PFSK-1 (cell line): Measurements from ENCODE around the gene CACNB2.

Experiments
- FOXP2 ChIP-seq: optimal IDR thresholded peaks from 2 replicates; pipeline ENCODE3; 2011; ENCODE audit warnings: borderline replicate concordance, control low read depth, inconsistent platforms; ENCODE audit not compliant: insufficient read depth; ENCODE audit errors: extremely low read length, extremely low read depth
- POLR2AphosphoS5 ChIP-seq: IDR thresholded peaks from 2 replicates; pipeline ENCODE4 v1.6.1; 2012; ENCODE audit warnings: low read depth, mild to moderate bottlenecking, control low read depth, low read length, moderate library complexity
- REST ChIP-seq, 2 experiments: IDR thresholded peaks; 2 replicates each; pipeline versions ENCODE4 v1.6.1 to v1.8.0; 2011 to 2012; ENCODE audit warnings: low read depth in 2 of 2, low read length in 2 of 2, control low read depth in 1 of 2, inconsistent platforms in 1 of 2, mild to moderate bottlenecking in 1 of 2, moderate library complexity in 1 of 2; ENCODE audit not compliant: insufficient read depth in 1 of 2
- SIN3A ChIP-seq: IDR thresholded peaks from 2 replicates; pipeline ENCODE4 v1.6.1; 2012; ENCODE audit warnings: mild to moderate bottlenecking, low read length, moderate library complexity, borderline replicate concordance; ENCODE audit not compliant: insufficient read depth
- TAF1 ChIP-seq: IDR thresholded peaks from 2 replicates; pipeline ENCODE4 v1.6.1; 2012; ENCODE audit warnings: low read length, control low read depth, borderline replicate concordance; ENCODE audit not compliant: insufficient read depth

Gene CACNB2

GRCh38 chr10:18230794-18231193 lies 90.6 kb downstream of the CACNB2 start:
- TF ChIP-seq FOXP2: no peak
- TF ChIP-seq TAF1: no peak
- TF ChIP-seq REST (IDR thresholded peaks at IDR 0.05; ENCODE audit: insufficient read depth in 1 of 2, low read depth in 2 of 2, low read length in 2 of 2): no peak
- TF ChIP-seq POLR2AphosphoS5: no peak
- TF ChIP-seq SIN3A: no peak

DNA sequence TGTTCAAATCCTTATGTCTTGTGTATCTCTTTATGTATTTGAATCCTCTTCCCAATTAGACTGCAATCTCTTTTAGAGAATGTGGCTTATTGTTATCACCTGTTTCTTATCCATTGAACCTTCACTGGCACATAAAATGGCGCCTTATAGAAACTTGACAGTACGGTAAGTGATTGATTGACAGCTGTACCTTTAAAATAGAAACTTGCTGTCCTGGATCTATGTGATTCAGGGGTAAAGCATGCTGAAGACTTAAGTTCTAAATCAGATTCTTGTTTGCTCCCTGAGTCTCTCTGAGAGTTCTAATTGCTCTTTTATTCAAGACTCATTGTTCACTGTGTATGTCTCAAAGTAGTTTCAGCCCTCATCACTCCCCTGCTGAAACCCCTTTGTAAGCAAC lies 91.3 kb downstream of the CACNB2 start:
- no peak for TF ChIP-seq POLR2AphosphoS5
- no peak for TF ChIP-seq TAF1
- no peak for TF ChIP-seq REST (IDR thresholded peaks at IDR 0.05; ENCODE audit: insufficient read depth in 1 of 2, low read depth in 2 of 2, low read length in 2 of 2)
- TF ChIP-seq SIN3A: no peak
- TF ChIP-seq FOXP2: no peak

DNA sequence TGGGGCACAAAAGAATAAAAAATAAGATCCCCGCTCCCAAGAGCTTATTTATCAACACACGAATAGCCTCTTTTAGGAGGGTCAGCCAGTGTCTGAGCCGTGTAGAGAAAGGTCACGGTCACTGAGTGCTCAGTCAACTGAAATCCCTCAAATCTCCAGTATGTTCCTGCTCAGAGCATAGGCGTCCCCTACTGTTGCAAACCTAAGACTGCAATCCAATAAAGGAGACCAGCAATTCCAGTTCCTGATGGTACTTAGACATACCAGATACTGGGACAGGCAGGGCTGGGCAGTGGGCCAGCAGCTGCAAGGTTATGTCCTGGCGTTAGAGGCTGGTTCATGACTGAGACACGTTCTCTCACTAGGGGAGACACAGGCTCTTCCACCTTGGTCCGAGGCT lies 93.6 kb downstream of the CACNB2 start:
- TF ChIP-seq TAF1: no peak
- TF ChIP-seq POLR2AphosphoS5: no peak
- no peak for TF ChIP-seq SIN3A

- TF ChIP-seq FOXP2 (no peak), REST (IDR thresholded peaks at IDR 0.05; ENCODE audit: insufficient read depth in 1 of 2, low read depth in 2 of 2, low read length in 2 of 2) (no peak), TAF1 (no peak), POLR2AphosphoS5 (no peak), SIN3A (no peak)
These were observed 95.3 kb downstream of the CACNB2 start for GRCh38 chr10:18235477-18235876.

- no peak for TF ChIP-seq REST (IDR thresholded peaks at IDR 0.05; ENCODE audit: insufficient read depth in 1 of 2, low read depth in 2 of 2, low read length in 2 of 2)
- TF ChIP-seq POLR2AphosphoS5: no peak
- no peak for TF ChIP-seq FOXP2
- no peak for TF ChIP-seq SIN3A
- no peak for TF ChIP-seq TAF1
These were observed 96.5 kb downstream of the CACNB2 start for GRCh38 chr10:18236756-18237155.
